GM12874 (cell line): ENCODE results near the gene ZNF584.

Experiments
- CTCF ChIP-seq: IDR thresholded peaks from 2 replicates; pipeline ENCODE4 v1.5.1; 2011; ENCODE audit warnings: low read depth, mild to moderate bottlenecking, control low read depth, low read length, moderate library complexity; ENCODE audit not compliant: insufficient read depth

The ZNF584 gene

GRCh38 chr19:58429745-58430144, 21.3 kb downstream of the ZNF584 start:
- TF ChIP-seq CTCF = no peak

GRCh38 chr19:58434217-58434616, 25.8 kb downstream of the ZNF584 start:
- TF ChIP-seq CTCF = no peak

GRCh38 chr19:58439576-58440554, 31.4 kb downstream of the ZNF584 start, which contains the start of gene ZNF132:
TSS of gene ZNF132 (minus strand) at chr19:58440153. CDS start at chr19:58439821, 332 bp downstream.
- no peak for TF ChIP-seq CTCF

- TF ChIP-seq CTCF = no peak
These were observed 32.1 kb downstream of the ZNF584 start for GRCh38 chr19:58440556-58440955.

DNA sequence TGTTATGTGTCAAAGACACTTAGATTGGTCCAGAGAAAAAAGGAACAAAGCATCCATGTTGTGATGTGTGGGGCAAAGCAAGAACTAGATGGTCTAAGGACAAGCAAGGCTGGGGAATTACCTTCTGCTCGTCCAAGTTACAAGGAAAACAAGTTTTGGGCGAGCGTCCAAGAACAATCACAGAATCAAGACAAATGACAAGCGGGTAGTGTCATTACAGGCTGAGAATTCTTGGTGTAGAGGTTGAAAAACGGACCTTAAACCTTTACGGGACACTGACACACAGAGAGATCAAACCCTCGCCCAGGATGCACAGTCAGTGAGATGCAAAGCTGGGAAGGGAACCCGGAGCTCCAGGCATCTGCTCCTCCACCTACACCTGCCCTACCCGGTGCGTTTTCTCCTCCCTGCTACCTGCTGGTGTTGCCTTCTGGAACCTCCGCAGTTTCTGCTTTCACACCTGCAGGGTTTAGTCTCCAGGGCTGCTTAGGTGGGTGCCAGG, 42.5 kb downstream of the ZNF584 start:
- no peak for TF ChIP-seq CTCF

DNA sequence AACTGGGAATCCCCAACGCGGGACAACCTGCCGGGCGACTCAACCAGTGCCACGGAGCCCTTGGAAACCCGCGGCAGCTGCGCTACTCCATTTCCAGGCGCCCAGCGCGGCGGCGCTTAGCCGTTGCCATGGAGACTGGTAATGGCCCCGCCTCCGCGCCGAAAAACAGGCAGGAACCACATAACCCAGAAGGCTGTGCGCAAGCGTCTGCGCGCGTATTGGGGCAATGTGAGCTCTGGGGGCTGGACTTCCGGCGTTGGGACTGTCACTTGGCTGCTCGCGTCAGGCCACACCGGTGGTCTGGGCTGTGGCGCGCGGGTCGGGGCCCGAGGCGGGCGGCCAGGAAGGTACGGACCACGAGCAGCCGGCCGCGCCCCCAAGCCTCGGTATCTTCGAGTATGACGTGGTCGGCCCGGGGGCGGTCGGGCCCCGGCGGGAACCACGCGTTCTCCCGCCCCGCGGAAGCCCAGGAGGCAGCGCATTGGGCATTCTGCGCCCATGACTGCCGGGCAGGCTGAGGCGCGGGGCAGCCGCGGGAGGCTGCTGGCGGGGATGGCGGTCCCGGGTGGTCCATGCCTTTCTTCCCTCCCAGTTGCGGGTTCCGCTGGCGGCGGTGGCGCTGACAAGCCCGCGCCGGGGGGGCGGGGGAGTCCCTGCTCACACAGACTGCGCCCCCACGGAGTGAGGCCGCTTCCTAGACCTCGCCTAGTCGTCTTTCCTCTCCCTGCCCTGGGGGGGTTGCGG, 43.1 kb downstream of the ZNF584 start, which contains the start of gene ZNF324B:
TSS of gene ZNF324B (plus strand) at position 265 of the 744 bp plus-strand sequence. CDS start 2,080 bp downstream, outside the sequence.
- TF ChIP-seq CTCF = no peak

- no peak for TF ChIP-seq CTCF
These were observed 45.3 kb downstream of the ZNF584 start for GRCh38 chr19:58453743-58454142.
